Tibial nerve (tissue), 4 donors: ENCODE data around the gene UTP3.
"Not testable (repeated sequence)": the region's sequence is repeated elsewhere in the genome, so short reads cannot be mapped to it uniquely, and the experiment has no call there.

Experiments used
- EP300 ChIP-seq, 2 donors: sonication (generic); formaldehyde crosslinking; IDR thresholded peaks; one replicate each; pipeline ENCODE4 v1.6.1; 2017; ENCODE audit warnings: antibody characterized with exemption in 2 of 2, mild to moderate bottlenecking in 1 of 2
- POLR2A ChIP-seq, 2 donors: fragments of 450-650 bp; IDR thresholded peaks; one replicate each; pipeline ENCODE4 v1.6.1; 2017; ENCODE audit warnings: antibody characterized with exemption in 2 of 2, mild to moderate bottlenecking in 2 of 2, moderate library complexity in 2 of 2
- TF ChIP-seq, protein P1 (sequence below), 5 experiments: fragments of 200-600 bp in 3 of 5; fragments of 450-650 bp in 2 of 5; sonication (generic) in 3 of 5; IDR thresholded peaks; one replicate each; pipeline ENCODE4 v1.5.1; 2016 to 2019; ENCODE audit warnings: antibody characterized with exemption in 5 of 5, mild to moderate bottlenecking in 3 of 5, moderate library complexity in 2 of 5

DNA sequence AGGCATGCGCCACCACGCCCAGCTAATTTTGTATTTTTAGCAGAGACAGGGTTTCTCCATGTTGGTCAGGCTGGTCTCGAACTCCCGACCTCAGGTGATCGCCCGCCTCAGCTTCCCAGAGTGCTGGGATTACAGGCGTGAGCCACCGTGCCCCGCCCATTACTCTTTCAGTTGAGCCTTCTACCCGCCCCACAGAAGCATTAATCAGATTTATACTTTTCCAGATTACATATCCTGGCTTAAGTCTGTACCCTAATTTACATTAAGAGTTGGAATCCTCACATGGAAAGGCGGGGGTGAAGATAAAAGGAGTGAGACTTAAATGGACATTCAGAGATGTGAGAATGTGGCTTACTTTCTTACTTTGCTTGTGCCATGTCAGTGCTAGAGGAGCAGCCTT, 38.2 kb downstream of the UTP3 start:
- TF ChIP-seq, protein P1, sequence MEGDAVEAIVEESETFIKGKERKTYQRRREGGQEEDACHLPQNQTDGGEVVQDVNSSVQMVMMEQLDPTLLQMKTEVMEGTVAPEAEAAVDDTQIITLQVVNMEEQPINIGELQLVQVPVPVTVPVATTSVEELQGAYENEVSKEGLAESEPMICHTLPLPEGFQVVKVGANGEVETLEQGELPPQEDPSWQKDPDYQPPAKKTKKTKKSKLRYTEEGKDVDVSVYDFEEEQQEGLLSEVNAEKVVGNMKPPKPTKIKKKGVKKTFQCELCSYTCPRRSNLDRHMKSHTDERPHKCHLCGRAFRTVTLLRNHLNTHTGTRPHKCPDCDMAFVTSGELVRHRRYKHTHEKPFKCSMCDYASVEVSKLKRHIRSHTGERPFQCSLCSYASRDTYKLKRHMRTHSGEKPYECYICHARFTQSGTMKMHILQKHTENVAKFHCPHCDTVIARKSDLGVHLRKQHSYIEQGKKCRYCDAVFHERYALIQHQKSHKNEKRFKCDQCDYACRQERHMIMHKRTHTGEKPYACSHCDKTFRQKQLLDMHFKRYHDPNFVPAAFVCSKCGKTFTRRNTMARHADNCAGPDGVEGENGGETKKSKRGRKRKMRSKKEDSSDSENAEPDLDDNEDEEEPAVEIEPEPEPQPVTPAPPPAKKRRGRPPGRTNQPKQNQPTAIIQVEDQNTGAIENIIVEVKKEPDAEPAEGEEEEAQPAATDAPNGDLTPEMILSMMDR (IDR thresholded peaks at IDR 0.05): not testable (repeated sequence)
- not testable (repeated sequence) for TF ChIP-seq POLR2A, EP300 (IDR thresholded peaks at IDR 0.05)
